Ascending aorta (tissue), 2 donors: ENCODE results near the gene HIGD2A. TPM values are rescaled to one million over a fixed set of nuclear protein-coding genes. Genes with fewer than 3 reads are reported as not detected.

Source experiments
- DNase-seq, 2 donors: peaks; one replicate each; pipeline ENCODE4 v3.0.0-alpha.2; 2019; ENCODE audit warnings: low spot score in 2 of 2
- H3K27ac ChIP-seq, 2 donors: fragments of 200-600 bp; sonication (generic); one replicate each; pipeline ENCODE4 v1.5.1; 2016 to 2017; ENCODE audit warnings: mild to moderate bottlenecking in 1 of 2
- H3K27me3 ChIP-seq: fragments of 200-600 bp; sonication (generic); one replicate; pipeline ENCODE4 v1.5.1; 2017
- H3K36me3 ChIP-seq, 2 donors: fragments of 200-600 bp; sonication (generic); one replicate each; pipeline ENCODE4 v1.5.1; 2016
- H3K4me1 ChIP-seq, 2 donors: fragments of 200-600 bp; sonication (generic); one replicate each; pipeline ENCODE4 v1.5.1; 2016 to 2017; ENCODE audit warnings: mild to moderate bottlenecking in 1 of 2
- H3K4me3 ChIP-seq, 2 donors: fragments of 200-600 bp; sonication (generic); one replicate each; pipeline ENCODE4 v1.5.1; 2016 to 2017; ENCODE audit warnings: mild to moderate bottlenecking in 1 of 2
- H3K9me3 ChIP-seq, 2 donors: fragments of 200-600 bp; sonication (generic); one replicate each; pipeline ENCODE4 v1.5.1; 2016
- CTCF ChIP-seq, 3 experiments: fragments of 200-600 bp in 2 of 3; fragments of 450-650 bp in 1 of 3; sonication (generic) in 2 of 3; IDR thresholded peaks; one replicate each; pipeline ENCODE4 v1.5.1; 2016 to 2019; ENCODE audit warnings: antibody characterized with exemption in 3 of 3, mild to moderate bottlenecking in 1 of 3, moderate library complexity in 1 of 3
- intact Hi-C: fragments of 100-400 bp; cut with DNase I; formaldehyde crosslinking; loops from one replicate; pipeline ENCODE4 v1.15.1; 2023
- total RNA-seq: library from RNA; depleted of rRNA; stranded (reverse); fragments of >200 nt; gene quantifications from one replicate; pipeline ENCODE4 v1.1.0, GENCODE V29; 2016

HIGD2A gene
- total RNA-seq, 1 donor from 2014 or later, result 36.7 TPM

- H3K27me3 ChIP-seq, result no peaks in the 10 kb centered on the region
- no peak overlapping the region for H3K27ac ChIP-seq
- no peak for TF ChIP-seq CTCF (IDR thresholded peaks at IDR 0.05)
- H3K4me1 ChIP-seq, result no peaks in the 10 kb centered on the region
- no peak for DNase-seq
- H3K4me3 ChIP-seq, result no peak overlapping the region
- intact Hi-C loops, result no loop called here
- no peaks in the 10 kb centered on the region for H3K9me3 ChIP-seq
- peaks cover 81 to 98% of the 10 kb centered on the region in 2 donors for H3K36me3 ChIP-seq
Measured at GRCh38 chr5:176350416-176350815, 38.1 kb upstream of the HIGD2A start.

- no peak for DNase-seq
- intact Hi-C loops, result no loop called here
- Histone ChIP-seq H3K9me3 (no peaks in the 10 kb centered on the region), H3K4me3 (no peak overlapping the region), H3K27ac (no peak overlapping the region), H3K36me3 (peaks cover 67 to 90% of the 10 kb centered on the region in 2 donors), H3K27me3 (no peaks in the 10 kb centered on the region), H3K4me1 (no peaks in the 10 kb centered on the region)
- TF ChIP-seq CTCF (IDR thresholded peaks at IDR 0.05), result no peak
Measured at GRCh38 chr5:176352116-176352878, 36.3 kb upstream of the HIGD2A start.

GRCh38 chr5:176353533-176353932 is 35.0 kb upstream of the HIGD2A start:
- no peak for DNase-seq
- H3K27ac ChIP-seq, result no peak overlapping the region
- intact Hi-C loops, result no loop called here
- no peaks in the 10 kb centered on the region for H3K4me1 ChIP-seq
- H3K27me3 ChIP-seq, result no peaks in the 10 kb centered on the region
- H3K36me3 ChIP-seq, result peaks cover 55 to 90% of the 10 kb centered on the region in 2 donors
- H3K9me3 ChIP-seq, result no peaks in the 10 kb centered on the region
- no peak for TF ChIP-seq CTCF (IDR thresholded peaks at IDR 0.05)
- H3K4me3 ChIP-seq, result no peak overlapping the region

- intact Hi-C loops, result no loop called here
- peaks cover 36 to 75% of the 10 kb centered on the region in 2 donors for H3K36me3 ChIP-seq
- TF ChIP-seq CTCF (IDR thresholded peaks at IDR 0.05), result no peak
- H3K27ac ChIP-seq, result no peak overlapping the region
- no peak for DNase-seq
- H3K9me3 ChIP-seq, result no peaks in the 10 kb centered on the region
- no peak overlapping the region for H3K4me3 ChIP-seq
- H3K27me3 ChIP-seq, result no peaks in the 10 kb centered on the region
- H3K4me1 ChIP-seq, result peaks cover 0 to 7% of the 10 kb centered on the region in 2 donors
Measured at GRCh38 chr5:176355400-176356178, 33.0 kb upstream of the HIGD2A start.

- H3K27me3 ChIP-seq, result no peaks in the 10 kb centered on the region
- DNase-seq, result no peak
- H3K27ac ChIP-seq, result no peak overlapping the region
- TF ChIP-seq CTCF (IDR thresholded peaks at IDR 0.05), result no peak
- no peak overlapping the region for H3K4me3 ChIP-seq
- peaks cover 0 to 8% of the 10 kb centered on the region in 2 donors for H3K4me1 ChIP-seq
- peaks cover 33 to 69% of the 10 kb centered on the region in 2 donors for H3K36me3 ChIP-seq
- H3K9me3 ChIP-seq, result no peaks in the 10 kb centered on the region
- intact Hi-C loops, result no loop called here
Measured at GRCh38 chr5:176356179-176356566, 32.4 kb upstream of the HIGD2A start.
